ENCODE results near the gene ATF5. TPM values are rescaled to one million over a fixed set of nuclear protein-coding genes. Genes with fewer than 3 reads are reported as not detected.

ATF5 gene
- total RNA-seq, 5 donors from 2014 or later (not counting 1 experiment from before 2014, with no cell fraction given), result 8.5 to 18.9 (median 11.2) TPM

DNA sequence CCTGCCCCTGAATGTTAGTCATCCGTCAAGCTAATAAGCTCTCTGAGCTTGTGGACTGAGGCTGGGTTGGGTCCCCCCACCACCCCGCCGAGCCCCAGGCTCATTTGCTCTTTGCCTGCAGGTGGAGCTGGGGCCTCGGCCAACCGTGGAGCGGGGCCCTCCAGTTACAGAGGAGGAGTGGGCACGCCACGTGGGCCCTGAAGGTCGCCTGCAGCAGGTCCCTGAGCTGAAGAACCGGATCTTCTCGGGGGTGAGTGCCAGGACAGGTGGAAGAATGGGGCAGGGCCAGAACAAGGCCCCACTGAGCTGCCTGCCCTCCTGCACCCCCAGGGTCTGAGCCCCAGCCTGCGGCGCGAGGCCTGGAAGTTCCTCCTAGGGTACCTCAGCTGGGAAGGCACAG is 46.4 kb upstream of the ATF5 start:
- no peak overlapping the region for H3K4me3 Mint-ChIP-seq
- ATAC-seq (replicated peaks in 1 of 4) (no peak), DNase-seq (no peak)
- POLR2A ChIA-PET, result no interaction called here
- H3K9me3 Mint-ChIP-seq, result no peaks in the 10 kb centered on the region
- 95% methylated on average over 14 of the region's 14 CpGs for WGBS (ENCODE audit: insufficient coverage)
- peaks cover 32 to 60% of the 10 kb centered on the region in 2 donors for H3K36me3 ChIP-seq (ENCODE audit: control insufficient read depth in 2 of 2, extremely low read depth in 1 of 2, insufficient read depth in 1 of 2, low read length in 1 of 2)
- H3K4me1 ChIP-seq (ENCODE audit: control insufficient read depth in 1 of 2, extremely low read depth in 1 of 2, insufficient read depth in 2 of 2, low read length in 2 of 2), result peaks cover 6 to 18% of the 10 kb centered on the region in 2 experiments
- no peaks in the 10 kb centered on the region for H3K9me3 ChIP-seq
- no peaks in the 10 kb centered on the region for H3K27me3 ChIP-seq (replicated peaks in 1 of 2; ENCODE audit: control insufficient read depth in 2 of 2, extremely low read depth in 1 of 2, insufficient read depth in 2 of 2, low read length in 1 of 2)
- peaks cover 15 to 22% (median 18%) of the 10 kb centered on the region in 3 donors for H3K4me1 Mint-ChIP-seq
- H3K4me3 ChIP-seq (ENCODE audit: control insufficient read depth in 1 of 2, extremely low read depth in 1 of 2, low read length in 1 of 2), result no peak overlapping the region
- CTCF ChIA-PET, result no interaction called here
- no peak overlapping the region for H3K27ac ChIP-seq (ENCODE audit: low read length)
- no peak overlapping the region for H3K27ac Mint-ChIP-seq
- H3K36me3 Mint-ChIP-seq, result peaks cover 42% of the 10 kb centered on the region
- no peaks in the 10 kb centered on the region for H3K27me3 Mint-ChIP-seq

DNA sequence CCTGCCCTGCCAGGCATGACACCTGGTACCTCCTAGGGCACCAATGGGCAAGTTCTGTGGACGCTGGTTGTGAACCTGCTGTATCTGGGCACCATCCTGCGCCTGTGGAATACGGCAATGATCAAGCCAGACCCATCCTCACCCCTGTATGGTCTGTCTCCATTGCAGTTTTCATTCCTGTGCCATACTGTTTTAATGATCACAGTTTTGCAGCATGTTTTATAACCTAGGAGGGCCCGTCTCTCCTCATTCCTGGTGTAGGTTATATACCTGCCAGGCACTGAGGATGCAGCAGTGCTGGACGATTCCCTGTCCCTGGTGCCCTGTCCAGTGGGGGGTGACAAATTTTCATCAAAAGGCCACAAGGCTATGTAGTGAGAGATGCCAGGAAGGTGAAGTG is 45.9 kb upstream of the ATF5 start:
- POLR2A ChIA-PET, result no interaction called here
- H3K4me3 Mint-ChIP-seq, result no peak overlapping the region
- H3K36me3 Mint-ChIP-seq, result peaks cover 40% of the 10 kb centered on the region
- H3K27me3 Mint-ChIP-seq, result no peaks in the 10 kb centered on the region
- H3K27ac Mint-ChIP-seq, result no peak overlapping the region
- 96% methylated on average over 5 of the region's 5 CpGs for WGBS (ENCODE audit: insufficient coverage)
- no peak for ATAC-seq (replicated peaks in 1 of 4)
- H3K9me3 ChIP-seq, result no peaks in the 10 kb centered on the region
- H3K4me1 Mint-ChIP-seq, result peaks cover 12 to 19% (median 15%) of the 10 kb centered on the region in 3 donors
- no peaks in the 10 kb centered on the region for H3K27me3 ChIP-seq (replicated peaks in 1 of 2; ENCODE audit: control insufficient read depth in 2 of 2, extremely low read depth in 1 of 2, insufficient read depth in 2 of 2, low read length in 1 of 2)
- peaks cover 32 to 60% of the 10 kb centered on the region in 2 donors for H3K36me3 ChIP-seq (ENCODE audit: control insufficient read depth in 2 of 2, extremely low read depth in 1 of 2, insufficient read depth in 1 of 2, low read length in 1 of 2)
- DNase-seq, result no peak
- CTCF ChIA-PET, result no interaction called here
- peaks cover 5 to 15% of the 10 kb centered on the region in 2 experiments for H3K4me1 ChIP-seq (ENCODE audit: control insufficient read depth in 1 of 2, extremely low read depth in 1 of 2, insufficient read depth in 2 of 2, low read length in 2 of 2)
- H3K4me3 ChIP-seq (ENCODE audit: control insufficient read depth in 1 of 2, extremely low read depth in 1 of 2, low read length in 1 of 2), result no peak overlapping the region
- no peak overlapping the region for H3K27ac ChIP-seq (ENCODE audit: low read length)
- no peaks in the 10 kb centered on the region for H3K9me3 Mint-ChIP-seq

GRCh38 chr19:49884109-49884508 is 44.9 kb upstream of the ATF5 start:
- H3K27me3 ChIP-seq (replicated peaks in 1 of 2; ENCODE audit: control insufficient read depth in 2 of 2, extremely low read depth in 1 of 2, insufficient read depth in 2 of 2, low read length in 1 of 2), result no peaks in the 10 kb centered on the region
- Mint-ChIP-seq H3K27ac (no peak overlapping the region), H3K4me1 (peaks cover 1 to 9% (median 5%) of the 10 kb centered on the region in 3 donors), H3K4me3 (no peak overlapping the region), H3K9me3 (no peaks in the 10 kb centered on the region), H3K27me3 (no peaks in the 10 kb centered on the region), H3K36me3 (peaks cover 35% of the 10 kb centered on the region)
- H3K9me3 ChIP-seq, result no peaks in the 10 kb centered on the region
- H3K36me3 ChIP-seq (ENCODE audit: control insufficient read depth in 2 of 2, extremely low read depth in 1 of 2, insufficient read depth in 1 of 2, low read length in 1 of 2), result peaks cover 32 to 59% of the 10 kb centered on the region in 2 donors
- H3K27ac ChIP-seq (ENCODE audit: low read length), result no peak overlapping the region
- no peak overlapping the region for H3K4me3 ChIP-seq (ENCODE audit: control insufficient read depth in 1 of 2, extremely low read depth in 1 of 2, low read length in 1 of 2)
- peaks cover 0 to 5% of the 10 kb centered on the region in 2 experiments for H3K4me1 ChIP-seq (ENCODE audit: control insufficient read depth in 1 of 2, extremely low read depth in 1 of 2, insufficient read depth in 2 of 2, low read length in 2 of 2)
- ChIA-PET CTCF (no interaction called here), POLR2A (no interaction called here)
- no peak for DNase-seq
- WGBS (ENCODE audit: insufficient coverage), result 97% methylated on average over 15 of the region's 18 CpGs
- no peak for ATAC-seq (replicated peaks in 1 of 4)

GRCh38 chr19:49884760-49885159 is 44.2 kb upstream of the ATF5 start:
- Mint-ChIP-seq H3K4me3 (no peak overlapping the region), H3K27ac (no peak overlapping the region), H3K9me3 (no peaks in the 10 kb centered on the region), H3K36me3 (peaks cover 32% of the 10 kb centered on the region), H3K27me3 (no peaks in the 10 kb centered on the region), H3K4me1 (peaks cover 0 to 6% (median 5%) of the 10 kb centered on the region in 3 donors)
- H3K4me3 ChIP-seq (ENCODE audit: control insufficient read depth in 1 of 2, extremely low read depth in 1 of 2, low read length in 1 of 2), result no peak overlapping the region
- no peaks in the 10 kb centered on the region for H3K27me3 ChIP-seq (replicated peaks in 1 of 2; ENCODE audit: control insufficient read depth in 2 of 2, extremely low read depth in 1 of 2, insufficient read depth in 2 of 2, low read length in 1 of 2)
- ChIA-PET CTCF (no interaction called here), POLR2A (no interaction called here)
- H3K9me3 ChIP-seq, result no peaks in the 10 kb centered on the region
- H3K36me3 ChIP-seq (ENCODE audit: control insufficient read depth in 2 of 2, extremely low read depth in 1 of 2, insufficient read depth in 1 of 2, low read length in 1 of 2), result peaks cover 32 to 54% of the 10 kb centered on the region in 2 donors
- ATAC-seq (replicated peaks in 1 of 4) (no peak), DNase-seq (no peak)
- 100% methylated on average over 2 of the region's 3 CpGs for WGBS (ENCODE audit: insufficient coverage)
- H3K4me1 ChIP-seq (ENCODE audit: control insufficient read depth in 1 of 2, extremely low read depth in 1 of 2, insufficient read depth in 2 of 2, low read length in 2 of 2), result peaks cover 0 to 7% of the 10 kb centered on the region in 2 experiments
- no peak overlapping the region for H3K27ac ChIP-seq (ENCODE audit: low read length)

DNA sequence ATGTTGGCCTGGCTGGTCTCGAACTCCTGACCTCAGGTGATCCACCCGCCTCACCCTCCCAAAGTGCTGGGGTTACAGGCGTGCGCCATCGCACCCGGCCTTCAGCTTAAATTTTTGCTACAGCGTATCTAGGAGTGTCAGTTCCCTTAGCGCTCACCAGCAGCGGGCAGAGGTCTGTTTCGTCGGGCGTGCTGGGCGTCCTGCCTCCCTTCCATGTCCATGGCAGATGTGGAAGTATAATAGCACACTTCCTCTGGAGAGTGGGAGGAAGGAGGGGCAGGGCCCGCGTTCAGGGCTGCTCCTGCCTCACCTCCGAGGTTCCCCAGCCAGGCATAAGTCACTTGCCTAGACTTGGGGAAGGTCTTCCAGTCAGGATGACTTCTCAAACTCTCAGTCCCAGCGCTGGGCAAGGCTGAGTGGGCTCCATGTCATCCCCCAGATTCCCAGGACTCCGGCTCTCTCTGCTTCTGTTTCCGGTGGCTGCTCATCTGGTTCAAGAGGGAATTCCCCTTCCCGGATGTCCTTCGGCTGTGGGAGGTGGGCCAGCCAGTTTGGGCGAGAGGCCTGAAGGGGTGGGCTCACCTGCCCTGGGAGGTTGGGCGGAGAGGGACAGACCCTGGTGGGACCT is 41.9 kb upstream of the ATF5 start:
- Histone ChIP-seq H3K36me3 (ENCODE audit: control insufficient read depth in 2 of 2, extremely low read depth in 1 of 2, insufficient read depth in 1 of 2, low read length in 1 of 2) (peaks cover 22 to 32% of the 10 kb centered on the region in 2 donors), H3K27ac (ENCODE audit: low read length) (no peak overlapping the region), H3K27me3 (replicated peaks in 1 of 2; ENCODE audit: control insufficient read depth in 2 of 2, extremely low read depth in 1 of 2, insufficient read depth in 2 of 2, low read length in 1 of 2) (no peaks in the 10 kb centered on the region), H3K9me3 (no peaks in the 10 kb centered on the region), H3K4me1 (ENCODE audit: control insufficient read depth in 1 of 2, extremely low read depth in 1 of 2, insufficient read depth in 2 of 2, low read length in 2 of 2) (peaks cover 0 to 17% of the 10 kb centered on the region in 2 experiments), H3K4me3 (ENCODE audit: control insufficient read depth in 1 of 2, extremely low read depth in 1 of 2, low read length in 1 of 2) (no peak overlapping the region)
- POLR2A ChIA-PET, result no interaction called here
- WGBS (ENCODE audit: insufficient coverage), result 90% methylated on average over 11 of the region's 23 CpGs
- CTCF ChIA-PET, result no interaction called here
- H3K9me3 Mint-ChIP-seq, result no peaks in the 10 kb centered on the region
- peaks cover 26% of the 10 kb centered on the region for H3K36me3 Mint-ChIP-seq
- no peak for DNase-seq
- no peak overlapping the region for H3K4me3 Mint-ChIP-seq
- no peak overlapping the region for H3K27ac Mint-ChIP-seq
- H3K27me3 Mint-ChIP-seq, result no peaks in the 10 kb centered on the region
- peaks cover 0 to 12% (median 12%) of the 10 kb centered on the region in 3 donors for H3K4me1 Mint-ChIP-seq
- ATAC-seq (replicated peaks in 1 of 4), result no peak

DNA sequence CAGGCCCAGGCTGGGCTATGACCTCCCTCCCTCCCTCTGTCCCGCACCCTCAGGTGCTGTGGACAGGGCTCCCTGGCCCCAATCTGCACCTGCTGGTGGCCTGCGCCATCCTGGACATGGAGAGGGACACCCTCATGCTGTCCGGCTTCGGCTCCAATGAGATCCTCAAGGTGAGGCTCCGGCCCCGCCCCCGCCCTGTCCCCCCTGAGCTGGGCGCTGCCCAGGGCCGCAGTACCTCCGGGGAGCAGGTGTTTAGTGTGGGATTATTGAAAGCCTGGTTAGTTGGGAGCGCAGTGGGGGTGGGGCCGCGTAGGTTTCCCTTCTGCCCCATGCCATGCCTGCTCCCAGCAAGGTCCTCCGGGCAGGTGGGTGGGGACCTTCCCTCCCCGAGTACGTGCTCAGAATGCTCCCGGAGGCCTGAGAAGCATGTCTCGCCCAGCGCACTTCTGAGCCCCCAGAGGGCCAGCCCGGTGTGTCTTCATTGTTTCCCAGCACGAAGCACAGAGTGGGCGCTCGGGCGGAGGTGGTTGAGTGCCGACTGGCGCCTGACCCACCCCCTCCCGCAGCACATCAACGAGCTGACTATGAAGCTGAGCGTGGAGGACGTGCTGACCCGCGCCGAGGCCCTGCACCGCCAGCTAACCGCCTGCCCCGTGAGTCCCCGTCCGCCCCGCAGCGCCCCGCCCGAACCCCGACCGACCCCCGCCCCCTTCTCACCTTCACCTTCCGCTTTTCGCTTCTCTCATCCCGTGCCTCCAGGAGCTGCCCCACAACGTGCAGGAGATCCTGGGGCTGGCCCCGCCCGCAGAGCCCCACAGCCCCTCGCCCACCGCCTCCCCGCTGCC is 41.1 kb upstream of the ATF5 start:
- ChIA-PET POLR2A (interaction anchor here (0.5 to 0.6 kb wide), 3 partner anchors 14 to 1027 kb away, joined by 4 to 7 read pairs (median 5); no protein-coding TSS in a partner anchor), CTCF (no interaction called here)
- Histone ChIP-seq H3K27me3 (replicated peaks in 1 of 2; ENCODE audit: control insufficient read depth in 2 of 2, extremely low read depth in 1 of 2, insufficient read depth in 2 of 2, low read length in 1 of 2) (no peaks in the 10 kb centered on the region), H3K36me3 (ENCODE audit: control insufficient read depth in 2 of 2, extremely low read depth in 1 of 2, insufficient read depth in 1 of 2, low read length in 1 of 2) (peaks cover 15 to 25% of the 10 kb centered on the region in 2 donors), H3K27ac (ENCODE audit: low read length) (no peak overlapping the region), H3K9me3 (no peaks in the 10 kb centered on the region), H3K4me1 (ENCODE audit: control insufficient read depth in 1 of 2, extremely low read depth in 1 of 2, insufficient read depth in 2 of 2, low read length in 2 of 2) (peaks cover 0 to 17% of the 10 kb centered on the region in 2 experiments), H3K4me3 (ENCODE audit: control insufficient read depth in 1 of 2, extremely low read depth in 1 of 2, low read length in 1 of 2) (no peak overlapping the region)
- ATAC-seq (replicated peaks in 1 of 4), result no peak
- peaks cover 23% of the 10 kb centered on the region for H3K36me3 Mint-ChIP-seq
- H3K4me1 Mint-ChIP-seq, result peaks cover 5 to 12% (median 12%) of the 10 kb centered on the region in 3 donors
- 84% methylated on average over 37 of the region's 54 CpGs for WGBS (ENCODE audit: insufficient coverage)
- no peak overlapping the region for H3K27ac Mint-ChIP-seq
- DNase-seq, result no peak
- no peaks in the 10 kb centered on the region for H3K27me3 Mint-ChIP-seq
- H3K9me3 Mint-ChIP-seq, result no peaks in the 10 kb centered on the region
- no peak overlapping the region for H3K4me3 Mint-ChIP-seq
